Aorta (tissue), 5 donors: Measurements from ENCODE around the gene GPR149. TPM values are rescaled to one million over a fixed set of nuclear protein-coding genes. Genes with fewer than 3 reads are reported as not detected.
"Not testable (repeated sequence)": the region's sequence is repeated elsewhere in the genome, so short reads cannot be mapped to it uniquely, and the experiment has no call there.

Source experiments
- ATAC-seq: fragments of 200-7000 bp; cut with Tn5 transposase; one replicate; pipeline ENCODE4 v1.9.1; 2022; ENCODE audit warnings: moderate library complexity; ENCODE audit not compliant: low FRiP score
- DNase-seq, 2 donors: peaks; one replicate each; pipeline ENCODE4 v3.0.0-alpha.2; 2020
- H3K27ac ChIP-seq, 2 donors: one replicate each; pipeline ENCODE4 v1.5.1; 2013; ENCODE audit warnings: low read length in 2 of 2, mild to moderate bottlenecking in 2 of 2, moderate library complexity in 2 of 2, control low read depth in 1 of 2, inconsistent platforms in 1 of 2, low read depth in 1 of 2
- H3K27me3 ChIP-seq, 2 donors: one replicate each; pipeline ENCODE4 v1.6.1; 2013; ENCODE audit warnings: control low read depth in 1 of 2, low read length in 1 of 2, mild to moderate bottlenecking in 1 of 2, moderate library complexity in 1 of 2; ENCODE audit not compliant: insufficient read depth in 2 of 2, control insufficient read depth in 1 of 2
- H3K36me3 ChIP-seq, 2 donors: one replicate each; pipeline ENCODE4 v1.6.1; 2013; ENCODE audit warnings: control low read depth in 1 of 2, low read length in 1 of 2, mild to moderate bottlenecking in 1 of 2; ENCODE audit not compliant: insufficient read depth in 2 of 2, control insufficient read depth in 1 of 2
- H3K4me1 ChIP-seq, 2 donors: one replicate each; pipeline ENCODE4 v1.6.1; 2013; ENCODE audit warnings: low read length in 2 of 2, control low read depth in 1 of 2, mild to moderate bottlenecking in 1 of 2, moderate library complexity in 1 of 2; ENCODE audit not compliant: insufficient read depth in 2 of 2, control insufficient read depth in 1 of 2
- H3K4me3 ChIP-seq, 2 donors: one replicate each; pipeline ENCODE4 v1.5.1; 2013; ENCODE audit warnings: low read length in 2 of 2, control low read depth in 1 of 2, mild to moderate bottlenecking in 1 of 2
- H3K9me3 ChIP-seq: one replicate; pipeline ENCODE4 v1.6.1; 2013; ENCODE audit warnings: mild to moderate bottlenecking, low read length; ENCODE audit not compliant: control insufficient read depth
- WGBS, 2 donors: extraction: QIAGEN DNeasy Blood & Tissue Kit; methylation state at CpG; one replicate each; pipeline ENCODE4 v1.1.7; 2013; 5-methylcytosine and 5-hydroxymethylcytosine counted together
- intact Hi-C, 2 donors: fragments of 100-400 bp; cut with DNase I; formaldehyde crosslinking; loops; one replicate each; pipeline versions ENCODE4 v1.14.2 to v1.15.0; 2022
- long read RNA-seq, 2 donors: library from polyadenylated mRNA; unstranded; transcript quantifications; one replicate each; pipeline ENCODE4 v2.0.0, GENCODE V29; 2020 to 2021
- polyA plus RNA-seq, 2 donors: library from polyadenylated mRNA; stranded (reverse); fragments of 200-250 nt; gene quantifications; one replicate each; pipeline ENCODE4 v1.2.3, GENCODE V29; 2013
- total RNA-seq, 2 donors: library from RNA; stranded (reverse); fragmentation: NEBNext Ultra II Directional; extraction: Animal tissue kit (Norgen Biotek cat#: 25700); gene quantifications; one replicate each; pipeline ENCODE4 v1.2.1, GENCODE V29; 2021
- donor health status: healthy with polysubstance abuse.
- donor health status: Bipolar disorder and iron deficiency.
- donor health status: DM: no; HTN: no; CAD: no.
- donor health status: DM: no; HTN: no; CAD: no.
- donor health status: DM: yes; HTN: yes; CAD: no.

GPR149 gene, protein sequence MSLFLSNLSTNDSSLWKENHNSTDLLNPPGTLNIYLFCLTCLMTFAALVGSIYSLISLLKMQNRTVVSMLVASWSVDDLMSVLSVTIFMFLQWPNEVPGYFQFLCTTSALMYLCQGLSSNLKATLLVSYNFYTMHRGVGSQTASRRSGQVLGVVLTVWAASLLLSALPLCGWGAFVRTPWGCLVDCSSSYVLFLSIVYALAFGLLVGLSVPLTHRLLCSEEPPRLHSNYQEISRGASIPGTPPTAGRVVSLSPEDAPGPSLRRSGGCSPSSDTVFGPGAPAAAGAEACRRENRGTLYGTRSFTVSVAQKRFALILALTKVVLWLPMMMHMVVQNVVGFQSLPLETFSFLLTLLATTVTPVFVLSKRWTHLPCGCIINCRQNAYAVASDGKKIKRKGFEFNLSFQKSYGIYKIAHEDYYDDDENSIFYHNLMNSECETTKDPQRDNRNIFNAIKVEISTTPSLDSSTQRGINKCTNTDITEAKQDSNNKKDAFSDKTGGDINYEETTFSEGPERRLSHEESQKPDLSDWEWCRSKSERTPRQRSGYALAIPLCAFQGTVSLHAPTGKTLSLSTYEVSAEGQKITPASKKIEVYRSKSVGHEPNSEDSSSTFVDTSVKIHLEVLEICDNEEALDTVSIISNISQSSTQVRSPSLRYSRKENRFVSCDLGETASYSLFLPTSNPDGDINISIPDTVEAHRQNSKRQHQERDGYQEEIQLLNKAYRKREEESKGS
- total RNA-seq: not detected
- polyA plus RNA-seq: not detected
- long read RNA-seq, donor 1: 0 reads
- long read RNA-seq, donor 2: 0 reads

DNA sequence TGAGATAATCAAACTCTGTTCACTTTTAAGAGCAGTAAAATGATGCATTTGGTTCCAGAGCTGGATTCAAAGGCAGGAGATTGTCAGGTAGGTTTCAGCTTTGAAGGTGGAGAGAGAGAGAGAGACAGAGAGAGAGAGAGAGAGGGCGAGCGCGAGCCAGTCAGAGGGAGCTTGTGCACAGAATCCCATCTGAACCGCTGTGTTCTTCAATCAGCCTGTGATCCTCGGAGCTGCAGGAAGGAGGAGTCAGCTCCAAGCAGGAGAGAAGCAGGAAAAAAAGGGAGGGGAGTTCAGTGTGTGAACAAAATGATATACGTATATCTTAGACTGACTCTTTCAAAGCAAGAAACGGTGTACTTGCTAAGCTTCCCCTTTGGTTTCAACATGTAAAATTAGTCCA lies at the start of gene GPR149:
Gene GPR149 (minus strand): TSS at position 177 of the 400 bp plus-strand sequence. CDS start 575 bp downstream, outside the sequence.
- Histone ChIP-seq H3K36me3 (no peaks in the 10 kb centered on the region), H3K27me3 (peaks cover 0 to 2% of the 10 kb centered on the region in 2 donors), H3K27ac (no peak within 1 kb of the TSS), H3K4me1 (no peaks in the 10 kb centered on the region), H3K9me3 (no peaks in the 10 kb centered on the region), H3K4me3 (no peak within 1 kb of the TSS)
- WGBS, 2 donors: 7 to 8% methylated on average over 7 of the region's 7 CpGs
- no peak for ATAC-seq
- intact Hi-C loops: no loop called here
- DNase-seq: no peak

DNA sequence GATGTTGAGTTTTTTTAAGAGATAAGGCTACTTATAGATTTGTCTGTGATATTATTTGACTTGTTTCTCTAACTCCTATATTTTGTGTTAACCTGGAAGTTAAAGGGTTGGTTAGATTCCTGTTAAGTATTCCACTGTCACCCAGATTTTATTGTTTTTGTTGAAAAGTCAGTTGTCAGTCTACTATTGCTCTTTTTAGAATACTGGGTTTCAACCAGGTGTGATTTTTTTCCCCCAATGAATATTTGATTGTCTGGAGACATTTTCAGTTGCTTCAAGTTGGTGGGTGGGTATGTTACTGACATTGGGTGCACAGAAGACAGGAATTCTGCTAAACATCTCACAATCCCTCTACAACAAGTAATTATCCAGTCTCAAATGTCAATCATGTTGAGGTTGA lies 43.8 kb upstream of the GPR149 start:
- intact Hi-C loops: no loop called here
- ATAC-seq (no peak), DNase-seq (no peak)
- H3K27me3 ChIP-seq: no peaks in the 10 kb centered on the region
- no peaks in the 10 kb centered on the region for H3K9me3 ChIP-seq
- H3K36me3 ChIP-seq: no peaks in the 10 kb centered on the region
- no peak overlapping the region for H3K27ac ChIP-seq
- no peaks in the 10 kb centered on the region for H3K4me1 ChIP-seq
- no peak overlapping the region for H3K4me3 ChIP-seq

DNA sequence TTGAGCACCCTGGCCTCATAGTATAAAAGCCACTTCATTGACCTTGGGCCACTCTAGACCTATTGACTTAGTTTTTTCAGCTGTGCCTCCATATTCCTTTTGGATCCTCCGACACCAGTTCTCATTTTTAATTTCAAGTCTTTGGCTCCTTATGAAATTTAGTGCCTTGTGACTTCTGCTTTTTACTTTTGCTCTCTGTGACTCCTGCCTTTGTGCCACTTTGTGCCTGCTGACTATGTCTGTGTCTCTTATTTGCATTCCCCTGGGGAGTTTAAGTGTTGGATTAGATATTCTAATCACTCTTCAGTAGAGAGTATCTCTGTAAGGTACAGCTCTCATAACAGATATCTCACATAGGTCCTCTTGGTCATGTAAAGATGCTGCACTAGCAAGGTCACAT lies 39.6 kb upstream of the GPR149 start:
- no peak overlapping the region for H3K4me3 ChIP-seq
- ATAC-seq: no peak
- H3K36me3 ChIP-seq: no peaks in the 10 kb centered on the region
- DNase-seq: no peak
- no peak overlapping the region for H3K27ac ChIP-seq
- no peaks in the 10 kb centered on the region for H3K4me1 ChIP-seq
- WGBS, 2 donors: 85 to 86% methylated on average over 1 of the region's 1 CpG
- H3K9me3 ChIP-seq: peaks cover 2% of the 10 kb centered on the region
- no peaks in the 10 kb centered on the region for H3K27me3 ChIP-seq
- intact Hi-C loops: no loop called here

DNA sequence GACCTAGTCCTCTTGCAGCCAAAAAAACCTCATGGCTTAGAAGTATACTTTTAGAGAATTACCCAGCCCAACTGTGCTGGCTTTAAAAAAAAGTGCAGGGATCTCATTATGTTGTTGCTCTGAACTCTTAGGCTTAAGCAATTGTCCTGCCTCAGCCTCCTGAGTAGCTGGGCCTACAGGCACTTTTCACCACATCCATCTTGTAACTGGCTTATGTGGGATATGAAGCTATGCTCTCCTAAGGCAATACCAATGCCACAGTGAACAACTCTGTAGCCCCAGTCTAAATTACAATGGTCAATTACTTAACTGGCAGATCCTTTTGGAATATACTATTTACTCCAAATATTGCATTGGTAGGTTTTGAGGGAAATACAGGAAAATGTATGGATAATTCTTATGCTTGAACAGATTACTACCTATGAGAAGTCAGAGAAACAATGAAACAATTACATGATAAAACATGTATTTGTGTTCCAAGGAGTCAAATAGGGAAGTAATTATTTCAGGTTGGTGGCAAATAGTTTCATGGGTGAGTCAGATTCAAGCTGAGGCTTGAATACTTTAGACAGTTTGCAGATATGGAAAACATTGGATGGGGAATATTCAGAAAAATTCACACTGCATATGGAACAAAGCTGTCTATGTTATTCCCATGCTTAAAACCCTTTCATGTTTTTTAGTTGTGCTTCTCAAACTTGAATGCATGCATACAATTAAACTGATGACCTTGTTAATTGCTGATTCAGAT lies 34.6 kb upstream of the GPR149 start:
- Histone ChIP-seq H3K27ac (no peak overlapping the region), H3K27me3 (no peaks in the 10 kb centered on the region), H3K4me1 (no peaks in the 10 kb centered on the region), H3K36me3 (no peaks in the 10 kb centered on the region), H3K4me3 (no peak overlapping the region), H3K9me3 (peaks cover 2% of the 10 kb centered on the region)
- ATAC-seq (no peak), DNase-seq (no peak)
- intact Hi-C loops: no loop called here

DNA sequence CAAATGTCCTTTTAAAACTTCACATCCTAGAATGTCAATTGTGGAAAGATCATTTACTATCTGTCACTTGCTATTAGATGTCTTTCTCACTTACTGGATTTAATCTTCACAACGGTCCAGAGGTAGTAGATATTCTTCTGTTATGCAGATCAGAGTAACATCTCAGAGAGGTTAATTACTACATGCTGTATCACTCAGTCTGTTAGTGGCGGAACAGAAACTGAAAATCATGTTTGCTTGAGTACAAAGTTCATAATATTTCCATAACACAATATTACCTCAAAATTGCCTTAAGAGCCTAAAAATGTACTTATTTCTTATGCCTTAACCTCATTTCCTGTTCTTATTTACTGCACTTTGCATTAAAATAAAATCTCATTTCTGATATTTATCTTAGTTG lies 28.6 kb upstream of the GPR149 start:
- H3K9me3 ChIP-seq: peaks cover 3% of the 10 kb centered on the region
- intact Hi-C loops: no loop called here
- DNase-seq: no peak
- no peak for ATAC-seq
- no peaks in the 10 kb centered on the region for H3K4me1 ChIP-seq
- no peaks in the 10 kb centered on the region for H3K36me3 ChIP-seq
- no peak overlapping the region for H3K27ac ChIP-seq
- no peak overlapping the region for H3K4me3 ChIP-seq
- no peaks in the 10 kb centered on the region for H3K27me3 ChIP-seq
- 71 to 79% methylated on average over 2 of the region's 2 CpGs for WGBS, 2 donors

DNA sequence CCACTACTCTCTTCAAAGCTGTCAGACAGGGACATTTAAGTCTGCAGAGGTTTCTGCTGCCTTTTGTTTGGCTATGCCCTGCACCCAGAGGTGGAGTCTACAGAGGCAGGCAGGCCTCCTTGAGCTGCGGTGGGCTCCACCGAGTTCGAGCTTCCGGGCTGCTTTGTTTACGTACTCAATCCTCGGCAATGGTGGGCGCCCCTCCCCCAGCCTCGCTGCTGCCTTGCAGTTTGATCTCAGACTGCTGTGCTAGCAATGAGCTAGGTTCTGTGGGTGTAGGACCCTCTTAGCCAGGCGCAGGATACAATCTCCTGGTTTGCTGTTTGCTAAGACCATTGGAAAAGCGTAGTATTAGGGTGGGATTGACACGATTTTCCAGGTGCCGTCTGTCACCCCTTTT lies 9.1 kb upstream of the GPR149 start:
- H3K27me3 ChIP-seq, H3K36me3 ChIP-seq, H3K9me3 ChIP-seq, H3K4me3 ChIP-seq, ATAC-seq, DNase-seq, H3K4me1 ChIP-seq, H3K27ac ChIP-seq, intact Hi-C loops: not testable (repeated sequence)
- WGBS, 2 donors: 83 to 86% methylated on average over 12 of the region's 12 CpGs

DNA sequence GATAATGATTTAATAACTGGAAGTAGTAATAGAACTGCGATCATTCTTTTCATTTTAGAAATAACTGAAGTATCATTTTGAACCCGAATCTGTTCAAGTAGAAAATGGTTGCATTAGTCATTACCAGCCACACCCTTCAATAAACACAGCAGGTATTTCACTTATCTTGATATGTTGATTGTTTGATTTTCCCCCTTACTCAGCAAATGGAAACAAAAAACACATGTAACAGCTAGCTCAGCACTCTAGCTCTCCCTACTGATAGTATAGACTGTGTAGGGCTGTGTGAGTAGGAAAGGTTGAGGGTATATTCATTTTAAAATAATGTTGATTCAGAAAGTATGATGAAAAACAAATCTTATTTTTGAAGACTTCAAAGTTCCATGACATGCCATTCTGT lies 1.1 kb upstream of the GPR149 start:
- Histone ChIP-seq H3K27ac (no peak overlapping the region), H3K4me3 (no peak overlapping the region), H3K27me3 (peaks cover 0 to 2% of the 10 kb centered on the region in 2 donors), H3K36me3 (no peaks in the 10 kb centered on the region), H3K4me1 (no peaks in the 10 kb centered on the region), H3K9me3 (no peaks in the 10 kb centered on the region)
- intact Hi-C loops: no loop called here
- DNase-seq (no peak), ATAC-seq (no peak)
- WGBS, 2 donors: 78 to 88% methylated on average over 2 of the region's 2 CpGs

DNA sequence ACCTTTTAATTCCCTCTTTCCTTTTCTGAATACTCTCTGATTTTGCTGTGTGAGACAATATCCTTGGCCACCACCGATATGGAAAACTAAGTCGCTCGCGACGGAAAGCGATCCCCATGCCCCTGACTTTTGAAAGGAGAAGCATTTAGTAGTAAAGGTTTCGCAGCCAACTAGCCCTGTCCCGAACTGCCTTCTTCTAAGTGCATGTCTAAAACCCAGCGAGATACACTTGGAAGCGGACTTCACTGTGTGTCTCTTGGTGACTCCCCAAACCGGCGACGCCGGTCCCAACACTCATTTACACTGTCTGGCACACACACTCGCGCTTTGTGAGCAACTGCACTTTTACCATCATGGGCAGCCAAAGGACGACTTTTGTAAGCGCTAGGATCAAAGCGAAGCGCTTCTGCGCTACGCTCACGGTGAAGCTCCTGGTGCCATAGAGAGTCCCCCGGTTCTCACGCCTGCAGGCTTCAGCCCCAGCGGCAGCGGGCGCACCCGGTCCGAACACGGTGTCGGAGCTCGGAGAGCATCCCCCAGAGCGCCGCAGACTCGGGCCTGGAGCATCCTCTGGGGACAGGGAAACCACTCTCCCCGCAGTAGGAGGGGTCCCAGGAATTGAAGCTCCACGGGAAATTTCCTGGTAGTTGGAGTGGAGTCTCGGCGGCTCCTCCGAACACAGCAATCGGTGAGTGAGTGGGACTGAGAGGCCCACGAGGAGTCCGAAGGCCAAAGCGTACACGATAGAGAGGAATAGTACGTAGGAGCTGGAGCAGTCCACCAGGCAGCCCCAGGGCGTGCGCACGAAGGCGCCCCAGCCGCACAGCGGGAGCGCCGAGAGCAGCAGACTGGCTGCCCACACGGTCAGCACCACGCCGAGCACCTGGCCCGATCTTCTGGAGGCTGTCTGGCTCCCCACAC lies 1.4 kb downstream of the GPR149 start:
- Histone ChIP-seq H3K36me3 (no peaks in the 10 kb centered on the region), H3K27me3 (peaks cover 0 to 2% of the 10 kb centered on the region in 2 donors), H3K4me1 (no peaks in the 10 kb centered on the region), H3K9me3 (no peaks in the 10 kb centered on the region), H3K27ac (no peak overlapping the region), H3K4me3 (no peak overlapping the region)
- intact Hi-C loops: no loop called here
- WGBS, 2 donors: 1 to 2% methylated on average over 59 of the region's 59 CpGs
- DNase-seq: peak; percentile 26 to 61
- ATAC-seq: no peak
